Loucy (cell line): ENCODE measurements around the gene PCDHA2.
"Not testable (repeated sequence)": the region's sequence is repeated elsewhere in the genome, so short reads cannot be mapped to it uniquely, and the experiment has no call there.

Experiments
- CTCF ChIP-seq: fragments of 200-600 bp; sonication (generic); conservative IDR thresholded peaks from 2 replicates; pipeline ENCODE4 v1.5.1; 2014; ENCODE audit warnings: mild to moderate bottlenecking, antibody characterized with exemption, low read length
- EZH2phosphoT487 ChIP-seq: fragments of 200-600 bp; IDR thresholded peaks from 2 replicates; pipeline ENCODE4 v1.6.1; 2018; ENCODE audit warnings: antibody characterized with exemption, mild to moderate bottlenecking, moderate library complexity, borderline replicate concordance

- not testable (repeated sequence) for TF ChIP-seq CTCF, EZH2phosphoT487
Measured at GRCh38 chr5:140787422-140787821, 7.2 kb upstream of the PCDHA2 start.
